ENCODE measurements around the gene TRRAP.

DNA sequence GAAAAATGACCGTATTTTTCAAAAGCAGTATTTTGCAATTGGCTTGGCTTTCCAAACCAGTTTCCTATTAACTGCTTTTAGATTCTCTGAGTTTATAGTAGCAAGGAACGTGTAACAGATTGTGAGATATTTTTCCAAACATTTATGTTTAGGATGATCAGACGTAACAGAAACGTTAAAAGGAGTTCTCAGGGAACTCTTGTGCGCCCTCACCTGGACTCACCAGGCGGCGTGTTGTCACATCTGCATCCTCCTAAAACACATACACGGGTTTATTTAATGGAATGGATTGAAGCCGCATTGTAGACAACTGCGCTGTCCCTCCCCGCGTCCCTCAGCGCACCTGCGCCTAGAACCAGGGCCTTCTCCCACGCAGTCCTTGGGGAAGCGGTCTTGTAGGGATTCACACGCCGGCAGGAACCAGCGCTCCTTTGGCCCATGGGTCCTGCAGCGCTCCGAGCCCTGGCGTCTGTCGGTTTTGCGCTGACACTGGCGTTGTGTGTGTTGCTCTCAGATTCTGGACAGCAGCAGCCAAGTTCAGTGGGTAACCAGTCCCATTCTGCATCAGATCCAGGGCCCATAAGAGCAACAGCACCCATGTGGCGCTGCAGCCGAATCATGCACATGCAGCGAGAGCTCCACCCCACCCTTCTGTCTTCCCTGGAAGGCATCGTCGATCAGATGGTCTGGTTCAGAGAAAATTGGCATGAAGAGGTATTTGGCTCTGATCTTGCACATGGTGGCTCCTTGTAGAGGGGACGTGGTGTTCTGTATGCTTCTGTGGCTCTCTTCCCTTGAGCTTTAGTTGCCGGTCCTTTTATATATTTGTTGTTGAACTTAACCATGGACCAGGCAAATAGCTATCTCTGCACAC, 114.9 kb downstream of the TRRAP start:
- no peak for TF ChIP-seq EZH2 (IDR thresholded peaks at IDR 0.05; ENCODE audit: low read depth, unreplicated experiment)
- TF ChIP-seq, protein P1, sequence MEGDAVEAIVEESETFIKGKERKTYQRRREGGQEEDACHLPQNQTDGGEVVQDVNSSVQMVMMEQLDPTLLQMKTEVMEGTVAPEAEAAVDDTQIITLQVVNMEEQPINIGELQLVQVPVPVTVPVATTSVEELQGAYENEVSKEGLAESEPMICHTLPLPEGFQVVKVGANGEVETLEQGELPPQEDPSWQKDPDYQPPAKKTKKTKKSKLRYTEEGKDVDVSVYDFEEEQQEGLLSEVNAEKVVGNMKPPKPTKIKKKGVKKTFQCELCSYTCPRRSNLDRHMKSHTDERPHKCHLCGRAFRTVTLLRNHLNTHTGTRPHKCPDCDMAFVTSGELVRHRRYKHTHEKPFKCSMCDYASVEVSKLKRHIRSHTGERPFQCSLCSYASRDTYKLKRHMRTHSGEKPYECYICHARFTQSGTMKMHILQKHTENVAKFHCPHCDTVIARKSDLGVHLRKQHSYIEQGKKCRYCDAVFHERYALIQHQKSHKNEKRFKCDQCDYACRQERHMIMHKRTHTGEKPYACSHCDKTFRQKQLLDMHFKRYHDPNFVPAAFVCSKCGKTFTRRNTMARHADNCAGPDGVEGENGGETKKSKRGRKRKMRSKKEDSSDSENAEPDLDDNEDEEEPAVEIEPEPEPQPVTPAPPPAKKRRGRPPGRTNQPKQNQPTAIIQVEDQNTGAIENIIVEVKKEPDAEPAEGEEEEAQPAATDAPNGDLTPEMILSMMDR (conservative IDR thresholded peaks at IDR 0.05; ENCODE audit: low read depth in 2 of 2) = peak; percentile 44 to 49
- TF ChIP-seq POLR2AphosphoS5 (IDR thresholded peaks at IDR 0.05; ENCODE audit: low read depth) = no peak
- TF ChIP-seq EZH2phosphoT487 (IDR thresholded peaks at IDR 0.05; ENCODE audit: unreplicated experiment) = no peak
- no peak for TF ChIP-seq ZNF114 (CRISPR knock-in tag; IDR thresholded peaks at IDR 0.05)
- no peak for TF ChIP-seq CREB1 (CRISPR knock-in tag; IDR thresholded peaks at IDR 0.05; ENCODE audit: low read depth)
- no peak for TF ChIP-seq JUNB (IDR thresholded peaks at IDR 0.05; ENCODE audit: unreplicated experiment)
- no peak for TF ChIP-seq STAT1 (IDR thresholded peaks at IDR 0.05; ENCODE audit: unreplicated experiment)
- no peak for TF ChIP-seq NANOG (IDR thresholded peaks at IDR 0.05; ENCODE audit: borderline replicate concordance)
- TF ChIP-seq, protein P2, sequence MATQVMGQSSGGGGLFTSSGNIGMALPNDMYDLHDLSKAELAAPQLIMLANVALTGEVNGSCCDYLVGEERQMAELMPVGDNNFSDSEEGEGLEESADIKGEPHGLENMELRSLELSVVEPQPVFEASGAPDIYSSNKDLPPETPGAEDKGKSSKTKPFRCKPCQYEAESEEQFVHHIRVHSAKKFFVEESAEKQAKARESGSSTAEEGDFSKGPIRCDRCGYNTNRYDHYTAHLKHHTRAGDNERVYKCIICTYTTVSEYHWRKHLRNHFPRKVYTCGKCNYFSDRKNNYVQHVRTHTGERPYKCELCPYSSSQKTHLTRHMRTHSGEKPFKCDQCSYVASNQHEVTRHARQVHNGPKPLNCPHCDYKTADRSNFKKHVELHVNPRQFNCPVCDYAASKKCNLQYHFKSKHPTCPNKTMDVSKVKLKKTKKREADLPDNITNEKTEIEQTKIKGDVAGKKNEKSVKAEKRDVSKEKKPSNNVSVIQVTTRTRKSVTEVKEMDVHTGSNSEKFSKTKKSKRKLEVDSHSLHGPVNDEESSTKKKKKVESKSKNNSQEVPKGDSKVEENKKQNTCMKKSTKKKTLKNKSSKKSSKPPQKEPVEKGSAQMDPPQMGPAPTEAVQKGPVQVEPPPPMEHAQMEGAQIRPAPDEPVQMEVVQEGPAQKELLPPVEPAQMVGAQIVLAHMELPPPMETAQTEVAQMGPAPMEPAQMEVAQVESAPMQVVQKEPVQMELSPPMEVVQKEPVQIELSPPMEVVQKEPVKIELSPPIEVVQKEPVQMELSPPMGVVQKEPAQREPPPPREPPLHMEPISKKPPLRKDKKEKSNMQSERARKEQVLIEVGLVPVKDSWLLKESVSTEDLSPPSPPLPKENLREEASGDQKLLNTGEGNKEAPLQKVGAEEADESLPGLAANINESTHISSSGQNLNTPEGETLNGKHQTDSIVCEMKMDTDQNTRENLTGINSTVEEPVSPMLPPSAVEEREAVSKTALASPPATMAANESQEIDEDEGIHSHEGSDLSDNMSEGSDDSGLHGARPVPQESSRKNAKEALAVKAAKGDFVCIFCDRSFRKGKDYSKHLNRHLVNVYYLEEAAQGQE (IDR thresholded peaks at IDR 0.05; ENCODE audit: unreplicated experiment) = no peak
- TF ChIP-seq, protein P3, sequence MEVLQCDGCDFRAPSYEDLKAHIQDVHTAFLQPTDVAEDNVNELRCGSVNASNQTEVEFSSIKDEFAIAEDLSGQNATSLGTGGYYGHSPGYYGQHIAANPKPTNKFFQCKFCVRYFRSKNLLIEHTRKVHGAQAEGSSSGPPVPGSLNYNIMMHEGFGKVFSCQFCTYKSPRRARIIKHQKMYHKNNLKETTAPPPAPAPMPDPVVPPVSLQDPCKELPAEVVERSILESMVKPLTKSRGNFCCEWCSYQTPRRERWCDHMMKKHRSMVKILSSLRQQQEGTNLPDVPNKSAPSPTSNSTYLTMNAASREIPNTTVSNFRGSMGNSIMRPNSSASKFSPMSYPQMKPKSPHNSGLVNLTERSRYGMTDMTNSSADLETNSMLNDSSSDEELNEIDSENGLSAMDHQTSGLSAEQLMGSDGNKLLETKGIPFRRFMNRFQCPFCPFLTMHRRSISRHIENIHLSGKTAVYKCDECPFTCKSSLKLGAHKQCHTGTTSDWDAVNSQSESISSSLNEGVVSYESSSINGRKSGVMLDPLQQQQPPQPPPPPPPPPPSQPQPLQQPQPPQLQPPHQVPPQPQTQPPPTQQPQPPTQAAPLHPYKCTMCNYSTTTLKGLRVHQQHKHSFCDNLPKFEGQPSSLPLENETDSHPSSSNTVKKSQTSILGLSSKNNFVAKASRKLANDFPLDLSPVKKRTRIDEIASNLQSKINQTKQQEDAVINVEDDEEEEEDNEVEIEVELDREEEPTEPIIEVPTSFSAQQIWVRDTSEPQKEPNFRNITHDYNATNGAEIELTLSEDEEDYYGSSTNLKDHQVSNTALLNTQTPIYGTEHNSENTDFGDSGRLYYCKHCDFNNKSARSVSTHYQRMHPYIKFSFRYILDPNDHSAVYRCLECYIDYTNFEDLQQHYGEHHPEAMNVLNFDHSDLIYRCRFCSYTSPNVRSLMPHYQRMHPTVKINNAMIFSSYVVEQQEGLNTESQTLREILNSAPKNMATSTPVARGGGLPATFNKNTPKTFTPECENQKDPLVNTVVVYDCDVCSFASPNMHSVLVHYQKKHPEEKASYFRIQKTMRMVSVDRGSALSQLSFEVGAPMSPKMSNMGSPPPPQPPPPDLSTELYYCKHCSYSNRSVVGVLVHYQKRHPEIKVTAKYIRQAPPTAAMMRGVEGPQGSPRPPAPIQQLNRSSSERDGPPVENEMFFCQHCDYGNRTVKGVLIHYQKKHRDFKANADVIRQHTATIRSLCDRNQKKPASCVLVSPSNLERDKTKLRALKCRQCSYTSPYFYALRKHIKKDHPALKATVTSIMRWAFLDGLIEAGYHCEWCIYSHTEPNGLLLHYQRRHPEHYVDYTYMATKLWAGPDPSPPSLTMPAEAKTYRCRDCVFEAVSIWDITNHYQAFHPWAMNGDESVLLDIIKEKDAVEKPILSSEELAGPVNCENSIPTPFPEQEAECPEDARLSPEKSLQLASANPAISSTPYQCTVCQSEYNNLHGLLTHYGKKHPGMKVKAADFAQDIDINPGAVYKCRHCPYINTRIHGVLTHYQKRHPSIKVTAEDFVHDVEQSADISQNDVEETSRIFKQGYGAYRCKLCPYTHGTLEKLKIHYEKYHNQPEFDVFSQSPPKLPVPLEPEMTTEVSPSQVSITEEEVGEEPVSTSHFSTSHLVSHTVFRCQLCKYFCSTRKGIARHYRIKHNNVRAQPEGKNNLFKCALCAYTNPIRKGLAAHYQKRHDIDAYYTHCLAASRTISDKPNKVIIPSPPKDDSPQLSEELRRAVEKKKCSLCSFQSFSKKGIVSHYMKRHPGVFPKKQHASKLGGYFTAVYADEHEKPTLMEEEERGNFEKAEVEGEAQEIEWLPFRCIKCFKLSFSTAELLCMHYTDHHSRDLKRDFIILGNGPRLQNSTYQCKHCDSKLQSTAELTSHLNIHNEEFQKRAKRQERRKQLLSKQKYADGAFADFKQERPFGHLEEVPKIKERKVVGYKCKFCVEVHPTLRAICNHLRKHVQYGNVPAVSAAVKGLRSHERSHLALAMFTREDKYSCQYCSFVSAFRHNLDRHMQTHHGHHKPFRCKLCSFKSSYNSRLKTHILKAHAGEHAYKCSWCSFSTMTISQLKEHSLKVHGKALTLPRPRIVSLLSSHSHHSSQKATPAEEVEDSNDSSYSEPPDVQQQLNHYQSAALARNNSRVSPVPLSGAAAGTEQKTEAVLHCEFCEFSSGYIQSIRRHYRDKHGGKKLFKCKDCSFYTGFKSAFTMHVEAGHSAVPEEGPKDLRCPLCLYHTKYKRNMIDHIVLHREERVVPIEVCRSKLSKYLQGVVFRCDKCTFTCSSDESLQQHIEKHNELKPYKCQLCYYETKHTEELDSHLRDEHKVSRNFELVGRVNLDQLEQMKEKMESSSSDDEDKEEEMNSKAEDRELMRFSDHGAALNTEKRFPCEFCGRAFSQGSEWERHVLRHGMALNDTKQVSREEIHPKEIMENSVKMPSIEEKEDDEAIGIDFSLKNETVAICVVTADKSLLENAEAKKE (CRISPR knock-in tag; IDR thresholded peaks at IDR 0.05) = no peak
- TF ChIP-seq, protein P4, sequence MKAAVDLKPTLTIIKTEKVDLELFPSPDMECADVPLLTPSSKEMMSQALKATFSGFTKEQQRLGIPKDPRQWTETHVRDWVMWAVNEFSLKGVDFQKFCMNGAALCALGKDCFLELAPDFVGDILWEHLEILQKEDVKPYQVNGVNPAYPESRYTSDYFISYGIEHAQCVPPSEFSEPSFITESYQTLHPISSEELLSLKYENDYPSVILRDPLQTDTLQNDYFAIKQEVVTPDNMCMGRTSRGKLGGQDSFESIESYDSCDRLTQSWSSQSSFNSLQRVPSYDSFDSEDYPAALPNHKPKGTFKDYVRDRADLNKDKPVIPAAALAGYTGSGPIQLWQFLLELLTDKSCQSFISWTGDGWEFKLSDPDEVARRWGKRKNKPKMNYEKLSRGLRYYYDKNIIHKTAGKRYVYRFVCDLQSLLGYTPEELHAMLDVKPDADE (IDR thresholded peaks at IDR 0.05) = no peak
- TF ChIP-seq ZNF331 (CRISPR knock-in tag; IDR thresholded peaks at IDR 0.05; ENCODE audit: low read depth) = no peak

Measured in GM23338 (cell line).